Measurements from ENCODE around the gene EGFR.

EGFR gene

GRCh38 chr7:55255496-55256445 is 237.0 kb downstream of the EGFR start:
- DNase-seq: peak; percentile 49 to 57

DNA sequence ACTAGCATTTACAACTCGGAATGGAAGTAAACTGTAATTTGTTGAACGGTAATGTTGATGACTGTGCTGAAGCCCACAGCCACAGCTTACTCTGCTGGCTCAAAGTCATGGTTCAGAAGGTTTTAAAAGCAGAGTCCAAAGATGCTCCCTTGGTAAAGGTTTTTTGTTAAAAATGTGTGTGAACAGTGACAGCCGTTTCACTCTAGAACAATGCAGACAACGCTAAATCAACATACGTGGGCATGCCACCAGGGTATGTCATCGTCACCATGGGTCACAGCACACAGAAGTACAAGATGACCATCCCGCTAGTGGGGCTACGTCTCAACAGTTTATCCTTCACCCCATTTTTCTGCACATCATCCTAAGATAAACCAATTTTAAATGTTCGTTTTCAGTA is 239.8 kb downstream of the EGFR start:
- no peak for DNase-seq

- DNase-seq: no peak
These were observed 241.4 kb downstream of the EGFR start for GRCh38 chr7:55260171-55260570.

DNA sequence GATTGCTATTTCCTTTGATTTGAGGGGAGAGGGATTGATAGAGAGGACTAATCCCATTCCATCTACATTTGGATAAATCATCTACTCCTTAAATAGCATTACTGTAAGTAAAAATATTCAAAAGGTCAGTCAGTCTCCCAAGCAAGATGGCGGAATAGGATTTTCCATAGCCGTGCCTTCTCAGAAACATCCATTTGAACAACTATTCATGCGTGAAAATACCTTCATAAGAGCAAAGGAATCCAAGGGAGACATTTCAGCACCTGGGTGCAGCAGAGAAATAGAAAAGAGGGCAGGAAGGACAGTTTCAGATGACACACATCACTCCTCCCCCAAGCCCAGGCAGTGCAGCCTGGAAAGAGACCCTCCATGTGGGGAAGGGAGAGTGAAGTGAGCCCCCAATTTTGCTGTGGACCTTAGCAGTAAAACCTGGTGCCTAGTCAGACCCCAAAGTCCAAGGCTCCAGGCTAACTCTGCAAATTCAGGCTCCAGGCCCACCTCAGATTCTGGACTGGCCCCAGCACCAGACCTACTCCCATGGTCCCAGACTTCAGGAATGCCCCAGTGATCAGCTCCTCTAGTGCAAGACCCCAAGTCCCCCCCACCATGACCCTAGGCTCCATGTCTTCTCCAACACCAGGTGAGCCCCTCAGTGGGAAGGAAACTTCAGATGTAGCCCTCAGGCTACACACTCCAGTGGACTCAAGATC is 242.0 kb downstream of the EGFR start:
- no peak for DNase-seq
